Right cardiac atrium (tissue), 5 donors: ENCODE results near the gene PLEKHA6. TPM values are rescaled to one million over a fixed set of nuclear protein-coding genes. Genes with fewer than 3 reads are reported as not detected.
"Not testable (repeated sequence)": the region's sequence is repeated elsewhere in the genome, so short reads cannot be mapped to it uniquely, and the experiment has no call there.

Experiments
- ATAC-seq, 2 donors: fragments of 200-7000 bp; cut with Tn5 transposase; one replicate each; pipeline versions ENCODE4 v1.8.0 to v1.9.1; 2020; ENCODE audit warnings: moderate library complexity in 2 of 2, mild to moderate bottlenecking in 1 of 2
- DNase-seq, 3 donors: peaks; one replicate each; pipeline ENCODE4 v3.0.0-alpha.2; 2020
- H3K27ac ChIP-seq: one replicate; pipeline ENCODE4 v1.5.1; 2013; ENCODE audit warnings: mild to moderate bottlenecking, low read length, control low read depth, moderate library complexity
- H3K27me3 ChIP-seq: one replicate; pipeline ENCODE4 v1.6.1; 2013; ENCODE audit not compliant: control insufficient read depth, insufficient read depth
- H3K4me1 ChIP-seq: one replicate; pipeline ENCODE4 v1.6.1; 2013; ENCODE audit warnings: low read length; ENCODE audit not compliant: control insufficient read depth, insufficient read depth
- H3K4me3 ChIP-seq: one replicate; pipeline ENCODE4 v1.5.1; 2013; ENCODE audit warnings: low read length, control low read depth
- H3K9me3 ChIP-seq: one replicate; pipeline ENCODE4 v1.6.1; 2013; ENCODE audit warnings: low read length; ENCODE audit not compliant: control insufficient read depth
- WGBS: extraction: QIAGEN DNeasy Blood & Tissue Kit; methylation state at CpG from one replicate; pipeline ENCODE4 v1.1.7; 2013; 5-methylcytosine and 5-hydroxymethylcytosine counted together
- intact Hi-C, 4 donors: fragments of 100-400 bp; cut with DNase I; formaldehyde crosslinking; loops; one replicate each; pipeline versions ENCODE4 v1.11.0 to v1.14.0; 2022 to 2023
- polyA plus RNA-seq: library from polyadenylated mRNA; stranded (reverse); fragments of 200-250 nt; gene quantifications from one replicate; pipeline ENCODE4 v1.2.3, GENCODE V29; 2013
- total RNA-seq, 4 donors: library from RNA; stranded (reverse); fragmentation: NEBNext Ultra II Directional; extraction: Animal tissue kit (Norgen Biotek cat#: 25700); gene quantifications; one replicate each; pipeline ENCODE4 v1.2.1, GENCODE V29; 2021
- donor health status: healthy with polysubstance abuse.
- donor health status: DM: no; HTN: yes; CAD: no.
- donor health status: DM: no; HTN: no; CAD: no.
- donor health status: DM: no; HTN: yes; CAD: no; lungs with severe emphysema.
- donor health status: DM: yes; HTN: yes; CAD: no.

PLEKHA6 gene
- total and polyA plus RNA-seq, 5 donors = 17.7 to 55.4 (median 28.9) TPM

GRCh38 chr1:204314171-204314892 is 45.4 kb downstream of the PLEKHA6 start:
- Histone ChIP-seq H3K4me1 (peaks cover 3% of the 10 kb centered on the region), H3K27me3 (no peaks in the 10 kb centered on the region), H3K4me3 (no peak overlapping the region), H3K9me3 (no peaks in the 10 kb centered on the region), H3K27ac (no peak overlapping the region)
- WGBS = 86% methylated on average over 7 of the region's 7 CpGs
- intact Hi-C loops = no loop called here
- ATAC-seq (no peak), DNase-seq (no peak)

- ATAC-seq = peak; percentile 30 to 36
- WGBS = 50% methylated on average over 4 of the region's 4 CpGs
- Histone ChIP-seq H3K4me1 (peaks cover 3% of the 10 kb centered on the region), H3K4me3 (no peak overlapping the region), H3K27ac (no peak overlapping the region), H3K27me3 (no peaks in the 10 kb centered on the region), H3K9me3 (no peaks in the 10 kb centered on the region)
- intact Hi-C loops = no loop called here
- DNase-seq = no peak
These were observed 46.1 kb downstream of the PLEKHA6 start for GRCh38 chr1:204313675-204314074.

GRCh38 chr1:204310970-204311369 is 48.8 kb downstream of the PLEKHA6 start:
- intact Hi-C loops, ATAC-seq, H3K4me1 ChIP-seq: not testable (repeated sequence)

GRCh38 chr1:204308023-204308628 is 51.6 kb downstream of the PLEKHA6 start:
- Histone ChIP-seq H3K4me3 (no peak overlapping the region), H3K27ac (no peak overlapping the region)
- intact Hi-C loops = loop anchor here in 1 of 4 donors (5.0 kb wide), 1 partner anchor 49 kb away; the partner anchor contains the start of gene PLEKHA6

More at GRCh38 chr1:204310970-204311369, 48.8 kb downstream of the PLEKHA6 start:
- H3K4me3 ChIP-seq, H3K9me3 ChIP-seq, H3K27me3 ChIP-seq, DNase-seq, H3K27ac ChIP-seq: not testable (repeated sequence)
- WGBS = 91% methylated on average over 4 of the region's 4 CpGs

GRCh38 chr1:204307334-204307883 is 52.3 kb downstream of the PLEKHA6 start:
- WGBS = 20% methylated on average over 12 of the region's 12 CpGs
- peak; percentile 43 to 73 (median 65) for DNase-seq
- H3K9me3 ChIP-seq = no peaks in the 10 kb centered on the region
- ATAC-seq = peak; percentile 79 to 86
- peaks cover 3% of the 10 kb centered on the region for H3K4me1 ChIP-seq
- no peaks in the 10 kb centered on the region for H3K27me3 ChIP-seq
- intact Hi-C loops = loop anchor here in 1 of 4 donors (5.0 kb wide), 1 partner anchor 50 kb away; the partner anchor contains the start of gene PLEKHA6
- H3K27ac ChIP-seq = no peak overlapping the region
- peak overlapping the region; percentile 1 for H3K4me3 ChIP-seq

More at GRCh38 chr1:204308023-204308628, 51.6 kb downstream of the PLEKHA6 start:
- WGBS = 65% methylated on average over 4 of the region's 4 CpGs
- DNase-seq (no peak), ATAC-seq (peak in 1 of 2 donors; percentile 22)
- Histone ChIP-seq H3K27me3 (no peaks in the 10 kb centered on the region), H3K4me1 (peaks cover 3% of the 10 kb centered on the region), H3K9me3 (no peaks in the 10 kb centered on the region)

GRCh38 chr1:204306076-204306475 is 53.7 kb downstream of the PLEKHA6 start:
- Histone ChIP-seq H3K4me3 (no peak overlapping the region), H3K9me3 (no peaks in the 10 kb centered on the region), H3K4me1 (peaks cover 7% of the 10 kb centered on the region), H3K27ac (no peak overlapping the region), H3K27me3 (no peaks in the 10 kb centered on the region)
- WGBS = 83% methylated on average over 3 of the region's 3 CpGs
- DNase-seq (no peak), ATAC-seq (no peak)
- intact Hi-C loops = loop anchor here in 1 of 4 donors (5.0 kb wide), 1 partner anchor 51 kb away; the partner anchor contains the start of gene PLEKHA6

GRCh38 chr1:204304067-204304466 is 55.7 kb downstream of the PLEKHA6 start:
- Histone ChIP-seq H3K4me3 (no peak overlapping the region), H3K4me1 (peaks cover 11% of the 10 kb centered on the region), H3K27ac (no peak overlapping the region), H3K27me3 (no peaks in the 10 kb centered on the region), H3K9me3 (no peaks in the 10 kb centered on the region)
- ATAC-seq (no peak), DNase-seq (no peak)
- WGBS = 68% methylated on average over 4 of the region's 4 CpGs
- intact Hi-C loops = no loop called here

- Histone ChIP-seq H3K27me3 (no peaks in the 10 kb centered on the region), H3K4me1 (peaks cover 8% of the 10 kb centered on the region), H3K27ac (no peak overlapping the region), H3K9me3 (no peaks in the 10 kb centered on the region), H3K4me3 (no peak overlapping the region)
- no peak for DNase-seq
- 96% methylated on average over 3 of the region's 3 CpGs for WGBS
- no peak for ATAC-seq
- intact Hi-C loops = no loop called here
These were observed 57.0 kb downstream of the PLEKHA6 start for GRCh38 chr1:204302769-204303168.

- H3K4me1 ChIP-seq = peaks cover 11% of the 10 kb centered on the region
- peak in 2 of 3 donors; percentile 53 to 63 for DNase-seq
- intact Hi-C loops = no loop called here
- 64% methylated on average over 7 of the region's 7 CpGs for WGBS
- no peaks in the 10 kb centered on the region for H3K9me3 ChIP-seq
- peak; percentile 50 to 67 for ATAC-seq
- peak overlapping the region; percentile 14 for H3K27ac ChIP-seq
- H3K27me3 ChIP-seq = no peaks in the 10 kb centered on the region
- H3K4me3 ChIP-seq = no peak overlapping the region
These were observed 58.4 kb downstream of the PLEKHA6 start for GRCh38 chr1:204301171-204301957.

GRCh38 chr1:204299814-204300365 is 59.8 kb downstream of the PLEKHA6 start:
- intact Hi-C loops = loop anchor here in 1 of 4 donors (10.0 kb wide), 1 partner anchor 55 kb away; the partner anchor contains the start of gene PLEKHA6

More at GRCh38 chr1:204299814-204300365, 59.8 kb downstream of the PLEKHA6 start:
- peaks cover 18% of the 10 kb centered on the region for H3K4me1 ChIP-seq
- ATAC-seq (peak in 1 of 2 donors; percentile 21), DNase-seq (no peak)
- H3K4me3 ChIP-seq = no peak overlapping the region
- no peaks in the 10 kb centered on the region for H3K27me3 ChIP-seq
- 57% methylated on average over 3 of the region's 3 CpGs for WGBS
- no peaks in the 10 kb centered on the region for H3K9me3 ChIP-seq
- no peak overlapping the region for H3K27ac ChIP-seq
